GM21737 (cell line): ENCODE data around the gene CXCL9.
"Not testable (repeated sequence)": the region's sequence is repeated elsewhere in the genome, so short reads cannot be mapped to it uniquely, and the experiment has no call there.

Source experiments
- ATAC-seq: cut with Tn5 transposase; IDR thresholded peaks from one replicate; pipeline ENCODE4 v1.9.1; 2021; ENCODE audit warnings: mild to moderate bottlenecking, moderate library complexity; ENCODE audit not compliant: unreplicated experiment

CXCL9 gene

GRCh38 chr4:76012388-76012801, 5.1 kb upstream of the CXCL9 start:
- ATAC-seq: no peak

GRCh38 chr4:76011700-76012387, 4.5 kb upstream of the CXCL9 start:
- ATAC-seq: peak; percentile 60

- no peak for ATAC-seq
Measured at GRCh38 chr4:76011018-76011670, 3.8 kb upstream of the CXCL9 start.

GRCh38 chr4:76010576-76010975, 3.3 kb upstream of the CXCL9 start:
- ATAC-seq: no peak

- ATAC-seq: no peak
Measured at GRCh38 chr4:76009311-76009710, 2.0 kb upstream of the CXCL9 start.

GRCh38 chr4:76003620-76004019, 3.7 kb downstream of the CXCL9 start:
- ATAC-seq: no peak

GRCh38 chr4:76003035-76003434, 4.3 kb downstream of the CXCL9 start:
- ATAC-seq: no peak

- ATAC-seq: no peak
Measured at GRCh38 chr4:76002176-76002575, 5.1 kb downstream of the CXCL9 start.

GRCh38 chr4:76001700-76002099, 5.6 kb downstream of the CXCL9 start:
- ATAC-seq: no peak

GRCh38 chr4:76000279-76000678, 7.0 kb downstream of the CXCL9 start:
- no peak for ATAC-seq

GRCh38 chr4:75998525-75999147, 8.7 kb downstream of the CXCL9 start:
- ATAC-seq: not testable (repeated sequence)

- ATAC-seq: no peak
Measured at GRCh38 chr4:75997946-75998345, 9.4 kb downstream of the CXCL9 start.

- ATAC-seq: no peak
Measured at GRCh38 chr4:75997081-75997480, 10.2 kb downstream of the CXCL9 start.

- no peak for ATAC-seq
Measured at GRCh38 chr4:75995727-75996126, 11.6 kb downstream of the CXCL9 start.

GRCh38 chr4:75992462-75992861, 14.8 kb downstream of the CXCL9 start:
- ATAC-seq: no peak

GRCh38 chr4:75989846-75990528, 17.3 kb downstream of the CXCL9 start:
- no peak for ATAC-seq

- no peak for ATAC-seq
Measured at GRCh38 chr4:75985116-75985515, 22.2 kb downstream of the CXCL9 start.

GRCh38 chr4:75980576-75980975, 26.7 kb downstream of the CXCL9 start:
- ATAC-seq: no peak

GRCh38 chr4:75976177-75976576, 31.1 kb downstream of the CXCL9 start:
- no peak for ATAC-seq

GRCh38 chr4:75973766-75974165, 33.5 kb downstream of the CXCL9 start:
- ATAC-seq: no peak

- ATAC-seq: no peak
Measured at GRCh38 chr4:75968084-75968483, 39.2 kb downstream of the CXCL9 start.

GRCh38 chr4:75963558-75963957, 43.8 kb downstream of the CXCL9 start:
- ATAC-seq: no peak
